Ovary (tissue), 3 donors: ENCODE data around the gene ARID5B.

Experiments used
- EP300 ChIP-seq: sonication (generic); formaldehyde crosslinking; IDR thresholded peaks from one replicate; pipeline ENCODE4 v1.6.1; 2017; ENCODE audit warnings: antibody characterized with exemption
- POLR2A ChIP-seq: fragments of 450-650 bp; IDR thresholded peaks from one replicate; pipeline ENCODE4 v1.6.1; 2017; ENCODE audit warnings: antibody characterized with exemption, mild to moderate bottlenecking, moderate library complexity
- TF ChIP-seq, protein P1 (sequence below), 3 donors: fragments of 450-650 bp in 2 of 3; fragments of 200-600 bp in 1 of 3; IDR thresholded peaks; one replicate each; pipeline versions ENCODE4 v1.5.1 to v1.8.0; 2016 to 2022; ENCODE audit warnings: antibody characterized with exemption in 3 of 3, mild to moderate bottlenecking in 1 of 3
- donor health status: DM: no; HTN: no; CAD: no.

DNA sequence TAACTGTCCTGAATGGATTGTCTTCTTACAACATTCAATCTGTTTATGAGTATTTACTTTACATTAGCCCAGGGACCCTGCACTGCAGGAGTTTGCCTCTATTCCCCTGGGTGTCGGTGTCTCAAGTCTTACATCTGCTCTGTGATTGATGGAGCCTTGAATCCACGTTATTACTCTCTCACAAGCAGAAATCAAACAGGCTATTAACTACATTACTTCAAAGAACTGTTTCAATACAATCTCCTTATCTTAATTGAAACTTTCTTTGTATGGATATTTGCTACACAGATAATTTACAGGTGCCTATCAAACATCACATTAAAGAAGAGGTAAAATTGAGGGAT lies 3.1 kb upstream of the ARID5B start:
- TF ChIP-seq, protein P1, sequence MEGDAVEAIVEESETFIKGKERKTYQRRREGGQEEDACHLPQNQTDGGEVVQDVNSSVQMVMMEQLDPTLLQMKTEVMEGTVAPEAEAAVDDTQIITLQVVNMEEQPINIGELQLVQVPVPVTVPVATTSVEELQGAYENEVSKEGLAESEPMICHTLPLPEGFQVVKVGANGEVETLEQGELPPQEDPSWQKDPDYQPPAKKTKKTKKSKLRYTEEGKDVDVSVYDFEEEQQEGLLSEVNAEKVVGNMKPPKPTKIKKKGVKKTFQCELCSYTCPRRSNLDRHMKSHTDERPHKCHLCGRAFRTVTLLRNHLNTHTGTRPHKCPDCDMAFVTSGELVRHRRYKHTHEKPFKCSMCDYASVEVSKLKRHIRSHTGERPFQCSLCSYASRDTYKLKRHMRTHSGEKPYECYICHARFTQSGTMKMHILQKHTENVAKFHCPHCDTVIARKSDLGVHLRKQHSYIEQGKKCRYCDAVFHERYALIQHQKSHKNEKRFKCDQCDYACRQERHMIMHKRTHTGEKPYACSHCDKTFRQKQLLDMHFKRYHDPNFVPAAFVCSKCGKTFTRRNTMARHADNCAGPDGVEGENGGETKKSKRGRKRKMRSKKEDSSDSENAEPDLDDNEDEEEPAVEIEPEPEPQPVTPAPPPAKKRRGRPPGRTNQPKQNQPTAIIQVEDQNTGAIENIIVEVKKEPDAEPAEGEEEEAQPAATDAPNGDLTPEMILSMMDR (IDR thresholded peaks at IDR 0.05): no peak
- TF ChIP-seq EP300 (no peak), POLR2A (no peak)
